GM18867 (cell line): Measurements from ENCODE around the gene VSX2.

ENCODE experiments used
- ATAC-seq: cut with Tn5 transposase; IDR thresholded peaks from one replicate; pipeline ENCODE4 v1.9.1; 2021; ENCODE audit warnings: mild to moderate bottlenecking, moderate library complexity; ENCODE audit not compliant: unreplicated experiment

VSX2 gene

GRCh38 chr14:74221741-74222140 is 17.5 kb upstream of the VSX2 start:
- ATAC-seq = no peak

DNA sequence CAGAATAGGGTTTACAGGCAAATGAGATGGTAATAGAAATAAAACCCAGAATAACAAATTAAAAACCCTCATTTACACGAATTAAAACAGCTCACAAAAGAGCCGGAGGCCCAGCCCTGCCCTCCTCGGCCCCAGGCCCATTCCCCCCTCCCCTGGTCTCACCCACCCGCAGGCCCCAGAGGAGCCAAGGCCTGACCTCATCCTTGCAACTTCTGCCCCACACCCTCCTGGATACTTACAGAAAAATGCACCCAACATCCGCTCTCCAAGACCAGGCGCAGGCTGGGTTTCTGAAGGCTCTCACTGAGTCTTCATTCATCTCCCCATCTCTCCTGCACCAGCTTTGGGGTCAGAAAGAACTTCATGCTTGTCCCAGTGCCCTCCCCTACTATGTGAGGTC is 16.2 kb upstream of the VSX2 start:
- no peak for ATAC-seq

- no peak for ATAC-seq
Measured at GRCh38 chr14:74231784-74232183, 7.5 kb upstream of the VSX2 start.

DNA sequence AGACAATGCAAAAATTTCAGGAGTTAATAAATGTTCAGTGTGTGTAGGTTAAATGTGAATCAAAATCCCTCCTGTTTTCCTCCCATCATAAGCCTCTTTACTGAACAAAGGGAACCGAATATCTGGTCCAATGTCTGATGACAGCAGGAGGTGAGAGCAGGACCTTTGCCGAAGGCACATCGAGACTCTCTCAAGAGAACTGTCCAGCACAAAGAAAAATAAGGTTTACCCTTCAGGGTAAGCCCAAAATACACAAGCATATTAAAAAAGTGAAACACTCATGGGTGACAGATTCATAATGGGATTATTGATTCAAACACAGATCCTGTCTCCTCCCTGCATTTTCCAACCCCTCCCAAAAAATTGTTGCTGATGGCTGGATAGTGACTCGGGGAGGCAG is 4.2 kb upstream of the VSX2 start:
- ATAC-seq = no peak

- ATAC-seq = no peak
Measured at GRCh38 chr14:74237441-74237840, 1.8 kb upstream of the VSX2 start.

DNA sequence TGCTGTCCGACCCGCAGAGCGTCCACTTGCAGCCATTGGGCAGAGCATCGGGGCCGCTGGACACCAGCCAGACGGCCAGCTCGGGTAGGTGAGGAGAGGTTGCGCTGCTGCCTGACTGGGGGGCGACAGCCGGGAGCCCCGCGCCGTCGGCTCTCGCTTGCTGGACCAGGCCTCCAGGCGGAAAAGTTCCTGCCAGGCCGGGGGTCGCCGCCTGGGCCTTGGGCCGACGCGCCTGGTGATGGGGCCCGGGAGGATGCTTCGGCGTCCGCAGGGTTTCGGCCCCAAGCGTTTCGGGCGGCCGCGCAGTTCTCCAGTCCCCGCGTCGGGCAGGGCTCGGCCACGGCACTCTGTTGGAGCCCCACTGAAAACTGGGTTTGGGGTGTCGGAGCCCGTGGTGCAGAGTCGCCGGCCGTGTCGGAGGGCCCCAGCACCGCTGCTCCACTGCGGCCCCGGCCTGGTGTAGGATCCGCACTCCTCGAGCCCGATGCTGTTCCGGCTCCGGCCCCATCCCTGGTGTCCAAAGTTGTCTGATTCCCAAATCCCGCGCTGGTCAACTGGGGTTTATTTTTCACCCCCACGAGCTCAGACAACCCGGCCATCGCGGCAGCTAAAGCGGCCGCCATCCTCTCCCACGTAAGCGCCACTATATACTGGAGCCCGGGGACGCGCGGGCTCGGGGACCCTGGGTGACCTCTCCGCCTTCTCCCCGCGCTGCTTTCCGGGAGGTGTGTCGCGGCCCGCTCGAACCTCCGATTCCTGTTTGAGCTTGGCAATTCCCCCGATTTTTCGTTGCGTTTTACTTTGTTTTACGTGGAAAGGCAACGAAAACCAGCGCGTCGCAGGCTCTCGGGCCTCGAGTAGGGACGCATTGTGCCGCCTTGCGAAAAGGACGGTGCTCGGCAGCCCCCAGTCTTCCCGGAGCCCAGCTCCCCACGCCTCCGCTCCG is 872 bp downstream of the VSX2 start:
- ATAC-seq = no peak

GRCh38 chr14:74240794-74241651 is 1.8 kb downstream of the VSX2 start:
- no peak for ATAC-seq

DNA sequence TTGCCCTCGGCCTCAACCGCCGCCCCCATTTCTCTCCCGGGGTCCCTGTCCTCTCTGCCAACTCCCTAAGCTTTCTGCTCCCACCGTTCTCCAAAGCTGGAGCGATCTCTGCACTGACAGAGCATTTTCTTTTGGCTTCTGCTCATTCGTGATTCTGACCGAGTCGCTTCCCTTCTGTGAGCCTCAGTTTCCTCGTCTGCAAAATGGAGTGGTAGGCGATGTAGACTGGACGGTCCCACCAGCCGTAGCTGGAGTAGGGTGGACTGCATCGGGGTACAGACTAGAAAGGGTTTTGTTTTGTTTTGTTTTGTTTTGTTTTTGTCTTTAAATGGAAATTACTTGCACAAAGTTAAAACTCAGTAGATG is 2.4 kb downstream of the VSX2 start:
- ATAC-seq = no peak

GRCh38 chr14:74242021-74242779 is 3.0 kb downstream of the VSX2 start:
- ATAC-seq = no peak

GRCh38 chr14:74242780-74243042 is 3.5 kb downstream of the VSX2 start:
- ATAC-seq = no peak

- ATAC-seq = no peak
Measured at GRCh38 chr14:74243051-74243450, 3.8 kb downstream of the VSX2 start.

DNA sequence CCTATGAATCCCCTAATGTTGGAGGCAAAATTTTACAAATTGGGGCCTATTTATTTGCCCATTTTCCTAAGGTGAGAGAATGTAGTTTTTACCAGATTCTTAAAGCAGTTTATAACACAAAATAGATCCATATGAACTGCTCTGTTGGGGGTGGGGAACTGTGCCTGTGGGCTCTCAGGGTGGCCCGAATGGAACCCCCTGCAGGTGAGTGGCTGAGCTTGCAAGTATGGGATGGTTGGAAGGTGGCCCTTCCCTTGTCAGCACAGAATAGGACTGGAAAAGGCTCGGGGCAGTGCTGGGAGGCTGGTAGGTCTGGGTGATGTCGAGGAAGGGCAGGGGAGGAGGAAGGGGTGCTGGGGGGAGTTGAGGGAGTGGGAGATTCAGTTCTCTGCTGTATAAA is 4.9 kb downstream of the VSX2 start:
- ATAC-seq = no peak

DNA sequence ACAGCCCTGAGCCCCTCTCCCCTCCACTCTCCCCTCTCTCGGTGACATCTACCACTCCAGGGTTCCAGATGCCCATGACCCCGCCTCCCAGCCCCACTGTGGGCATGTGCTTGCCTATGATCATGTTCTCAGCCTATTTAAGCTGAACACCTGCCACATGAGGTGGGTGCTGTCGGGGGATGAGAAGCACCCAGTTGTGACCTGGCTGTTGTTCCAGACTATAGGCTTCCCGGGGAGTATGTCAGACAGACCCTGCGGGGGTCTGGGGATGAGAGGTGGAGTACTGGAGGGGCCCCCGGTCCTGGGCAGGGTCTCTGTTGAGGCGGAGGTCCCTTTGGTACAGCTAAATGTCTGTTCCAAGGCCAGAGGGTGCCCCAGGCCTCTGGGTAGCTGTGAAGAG is 6.0 kb downstream of the VSX2 start:
- no peak for ATAC-seq

- no peak for ATAC-seq
Measured at GRCh38 chr14:74246542-74246941, 7.3 kb downstream of the VSX2 start.

GRCh38 chr14:74248017-74248416 is 8.8 kb downstream of the VSX2 start:
- no peak for ATAC-seq

- no peak for ATAC-seq
Measured at GRCh38 chr14:74249433-74250375, 10.5 kb downstream of the VSX2 start.

DNA sequence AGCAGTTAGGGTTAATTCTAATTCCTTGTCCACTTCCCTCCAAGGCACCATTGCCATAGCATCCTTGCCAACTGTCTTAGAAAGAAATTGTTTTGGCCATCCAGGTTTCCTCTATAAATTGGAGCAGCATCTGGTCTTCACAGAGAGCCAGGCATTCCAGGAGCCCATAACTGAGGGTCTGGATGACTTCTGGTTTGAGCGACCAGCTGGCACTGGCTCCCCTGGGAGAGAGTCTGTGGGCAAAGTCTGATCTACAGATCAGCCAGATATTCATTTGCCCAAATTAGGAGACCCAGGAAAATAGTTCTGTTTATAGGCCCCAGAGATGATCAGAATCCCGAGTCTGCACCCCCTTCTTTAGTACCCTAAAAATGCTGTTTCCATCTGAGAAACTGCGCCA is 16.0 kb downstream of the VSX2 start:
- no peak for ATAC-seq

GRCh38 chr14:74257078-74257940 is 18.1 kb downstream of the VSX2 start:
- ATAC-seq = no peak

GRCh38 chr14:74257941-74258763 is 18.9 kb downstream of the VSX2 start:
- no peak for ATAC-seq
